Measurements from ENCODE around the gene AUP1.

The AUP1 gene

GRCh38 chr2:74535440-74535965 lies 6.0 kb upstream of the AUP1 start:
- DNase-seq = no peak

DNA sequence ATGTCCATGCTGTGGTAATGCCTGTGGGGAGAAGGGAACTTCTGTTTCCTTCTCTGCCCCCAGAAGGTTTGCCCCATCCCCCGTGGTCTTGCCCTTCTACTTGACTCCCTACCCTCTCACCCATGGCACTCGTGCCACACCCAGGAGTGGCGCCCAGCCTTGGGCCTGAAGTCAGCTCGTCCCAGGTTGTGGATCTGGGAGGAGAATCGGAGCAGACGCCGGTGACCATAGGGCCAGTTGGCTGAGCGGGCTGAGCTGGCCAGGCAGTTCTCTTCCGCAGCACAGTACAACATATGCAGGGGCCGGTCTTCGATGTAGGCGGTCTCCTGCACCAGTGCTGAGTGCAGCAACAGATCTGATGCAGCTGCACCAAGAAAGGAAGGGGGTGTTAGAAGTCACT lies 4.9 kb upstream of the AUP1 start:
- DNase-seq = no peak

DNA sequence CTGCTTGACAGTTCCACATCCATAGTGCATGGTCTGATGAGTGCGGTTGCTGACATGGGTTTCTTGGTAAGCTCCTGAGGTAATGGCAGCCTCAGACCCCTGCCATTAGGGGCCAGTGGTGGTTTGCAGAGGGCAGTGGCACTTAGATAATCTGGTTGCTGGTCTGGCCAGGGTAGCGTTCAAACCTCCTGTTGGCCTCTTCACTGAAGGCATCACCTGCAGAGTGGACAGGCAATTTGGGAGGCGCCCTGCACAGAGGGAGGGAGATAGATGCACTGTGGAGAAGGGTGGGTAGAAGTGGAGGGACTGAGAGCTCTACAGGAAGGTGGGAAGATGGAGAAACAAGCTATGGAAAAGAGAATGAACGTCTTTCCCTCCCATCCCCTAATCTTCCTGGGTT lies 4.0 kb upstream of the AUP1 start:
- DNase-seq = no peak

GRCh38 chr2:74532222-74532621 lies 2.7 kb upstream of the AUP1 start:
- no peak for DNase-seq

GRCh38 chr2:74531666-74532065 lies 2.2 kb upstream of the AUP1 start:
- no peak for DNase-seq

GRCh38 chr2:74530239-74531187 lies 1.0 kb upstream of the AUP1 start:
- DNase-seq = peak; percentile 61

- no peak for DNase-seq
These were observed 728 bp downstream of the AUP1 start for GRCh38 chr2:74528600-74529356.

GRCh38 chr2:74527741-74528140 lies 1.8 kb downstream of the AUP1 start:
- DNase-seq = no peak

- no peak for DNase-seq
These were observed 2.8 kb downstream of the AUP1 start for GRCh38 chr2:74526649-74527230.

- DNase-seq = peak; percentile 75
These were observed 3.5 kb downstream of the AUP1 start, which contains the start of gene DQX1 for GRCh38 chr2:74525717-74526648. Gene DQX1 (minus strand): TSS chr2:74526231. CDS start chr2:74525729, 502 bp downstream.

GRCh38 chr2:74524955-74525716 lies 4.4 kb downstream of the AUP1 start:
- no peak for DNase-seq

DNA sequence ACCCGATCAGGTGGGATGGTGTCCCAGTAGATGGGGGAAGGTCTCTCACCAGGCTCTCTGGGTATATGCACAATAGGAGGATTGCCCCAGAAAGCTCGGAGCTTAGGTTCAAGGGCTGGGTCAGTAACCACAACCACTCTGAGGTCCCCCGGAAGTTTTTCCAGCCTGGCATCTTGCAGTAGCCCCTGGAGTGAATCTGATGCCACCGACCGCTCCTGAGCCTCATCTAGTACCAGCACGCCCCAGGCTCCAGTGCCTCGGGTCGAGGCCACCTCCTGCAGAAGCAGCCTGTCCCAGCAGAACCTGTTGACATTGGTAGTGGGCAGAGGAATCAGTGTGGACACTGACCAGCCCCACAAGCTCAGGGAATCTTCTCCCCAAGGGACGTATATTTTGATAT lies 5.5 kb downstream of the AUP1 start:
- DNase-seq = no peak

GRCh38 chr2:74522516-74522915 lies 7.0 kb downstream of the AUP1 start:
- DNase-seq = no peak

- no peak for DNase-seq
These were observed 12.9 kb downstream of the AUP1 start for GRCh38 chr2:74516650-74517049.

- no peak for DNase-seq
These were observed 13.4 kb downstream of the AUP1 start for GRCh38 chr2:74515981-74516633.

DNA sequence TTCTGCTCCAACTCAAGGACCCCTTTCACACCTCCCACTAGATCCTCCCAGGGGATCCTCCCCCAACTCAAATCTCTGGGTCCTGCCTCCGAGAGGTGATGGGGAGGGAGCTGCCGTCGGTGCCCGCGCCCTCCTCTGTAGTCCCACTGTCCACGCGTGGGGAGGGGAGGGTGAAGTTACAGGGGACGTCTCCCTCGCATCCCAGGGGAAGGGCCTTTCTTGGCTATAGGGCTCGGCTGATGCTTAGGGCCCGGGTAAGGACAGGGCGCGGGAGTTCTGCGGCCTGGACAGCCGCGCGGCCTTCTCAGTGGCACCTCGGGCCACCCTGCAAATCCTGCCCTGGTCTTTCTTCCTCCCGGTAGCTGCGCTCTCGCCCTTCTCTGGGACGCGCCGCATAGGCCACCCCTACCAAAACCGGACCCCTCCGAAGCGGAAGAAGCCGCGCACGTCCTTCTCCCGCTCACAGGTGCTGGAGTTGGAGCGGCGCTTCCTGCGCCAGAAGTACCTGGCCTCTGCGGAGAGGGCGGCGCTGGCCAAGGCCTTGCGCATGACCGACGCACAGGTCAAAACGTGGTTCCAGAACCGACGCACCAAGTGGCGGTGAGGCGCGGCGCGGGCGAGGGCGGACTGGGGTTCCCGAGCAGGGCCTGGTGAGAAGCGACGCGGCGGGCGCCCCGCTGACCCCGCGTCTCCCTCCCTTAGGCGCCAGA lies 14.1 kb downstream of the AUP1 start:
- DNase-seq = no peak

DNA sequence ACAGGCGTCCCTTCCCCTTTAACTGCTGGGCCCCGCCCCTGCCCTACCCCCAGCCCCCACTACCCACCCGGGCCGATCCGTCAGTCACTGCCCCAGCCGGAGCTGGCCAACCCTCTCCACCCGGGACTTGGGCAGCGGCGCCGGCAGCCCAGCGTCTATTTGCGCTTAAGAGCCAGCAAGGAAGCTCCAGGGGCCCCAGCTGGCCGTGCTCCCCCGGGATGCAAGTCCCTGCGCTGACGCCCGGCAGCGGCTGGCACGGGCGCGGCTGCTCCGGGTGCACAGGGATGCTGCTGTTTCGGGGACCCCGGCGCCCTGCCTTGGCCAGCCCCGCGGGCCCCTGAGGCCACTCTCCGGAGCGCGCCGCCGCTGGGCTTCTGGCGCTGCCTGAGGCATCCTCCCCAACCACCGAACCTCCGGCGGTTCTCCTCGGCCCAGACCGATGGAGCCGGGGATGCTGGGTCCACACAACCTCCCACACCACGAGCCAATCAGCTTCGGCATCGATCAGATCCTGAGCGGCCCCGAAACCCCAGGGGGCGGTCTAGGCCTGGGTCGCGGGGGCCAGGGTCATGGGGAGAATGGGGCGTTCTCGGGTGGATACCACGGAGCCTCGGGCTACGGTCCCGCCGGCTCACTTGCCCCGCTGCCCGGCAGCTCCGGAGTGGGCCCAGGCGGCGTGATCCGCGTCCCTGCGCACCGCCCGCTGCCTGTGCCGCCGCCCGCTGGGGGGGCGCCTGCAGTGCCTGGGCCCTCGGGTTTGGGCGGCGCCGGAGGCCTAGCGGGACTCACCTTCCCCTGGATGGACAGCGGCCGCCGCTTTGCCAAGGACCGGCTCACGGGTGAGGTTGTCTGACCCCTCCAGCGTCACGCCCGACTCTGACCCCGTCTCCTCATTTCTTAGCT lies 14.9 kb downstream of the AUP1 start, which contains the start of gene TLX2:
Gene TLX2 (plus strand): TSS at position 83 of the 903 bp plus-strand sequence. CDS start 357 bp downstream, at position 440.
- no peak for DNase-seq

GRCh38 chr2:74513605-74514367 lies 15.7 kb downstream of the AUP1 start:
- DNase-seq = no peak

All from 8988T (cell line).